Activated CD4-positive, alpha-beta T cell treated with anti-CD3 and anti-CD28 coated beads, Interleukin-2, amount 50 U/mL, for 16 hours (primary cell): ENCODE data around the gene SHC2.
"Not testable (repeated sequence)": the region's sequence is repeated elsewhere in the genome, so short reads cannot be mapped to it uniquely, and the experiment has no call there.

Experiments
- DNase-seq: peaks from one replicate; pipeline ENCODE4 v3.0.0-alpha.2; 2020

The SHC2 gene

DNA sequence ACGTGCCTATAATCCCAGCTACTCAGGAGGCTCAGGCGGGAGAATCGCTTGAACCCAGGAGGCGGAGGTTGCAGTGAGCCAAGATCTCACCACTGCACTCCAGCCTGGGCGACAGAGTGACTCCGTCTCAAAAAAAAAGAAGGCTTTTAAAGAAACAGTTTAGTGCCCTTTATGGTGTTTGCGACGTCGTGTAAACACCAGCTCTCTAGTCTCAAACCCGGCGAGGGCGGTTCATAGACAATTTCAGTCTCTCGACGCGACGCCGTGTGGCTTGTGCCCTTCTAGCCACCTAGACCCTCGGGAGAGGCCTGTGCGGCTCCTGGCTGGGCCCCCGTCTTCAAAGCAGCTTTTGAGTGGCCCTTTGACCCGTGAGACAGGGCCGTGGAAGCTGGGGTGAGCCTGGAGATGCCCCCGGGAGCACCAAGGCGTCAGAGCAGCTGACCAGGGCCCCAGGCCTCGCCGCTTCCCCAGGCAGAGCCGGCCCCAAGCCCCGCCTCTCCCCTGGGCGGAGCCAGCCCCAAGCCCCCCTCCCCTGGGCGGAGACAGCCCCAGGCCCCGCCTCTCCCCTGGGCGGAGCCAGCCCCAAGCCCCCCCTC is 30.4 kb upstream of the SHC2 start:
- DNase-seq: no peak

DNA sequence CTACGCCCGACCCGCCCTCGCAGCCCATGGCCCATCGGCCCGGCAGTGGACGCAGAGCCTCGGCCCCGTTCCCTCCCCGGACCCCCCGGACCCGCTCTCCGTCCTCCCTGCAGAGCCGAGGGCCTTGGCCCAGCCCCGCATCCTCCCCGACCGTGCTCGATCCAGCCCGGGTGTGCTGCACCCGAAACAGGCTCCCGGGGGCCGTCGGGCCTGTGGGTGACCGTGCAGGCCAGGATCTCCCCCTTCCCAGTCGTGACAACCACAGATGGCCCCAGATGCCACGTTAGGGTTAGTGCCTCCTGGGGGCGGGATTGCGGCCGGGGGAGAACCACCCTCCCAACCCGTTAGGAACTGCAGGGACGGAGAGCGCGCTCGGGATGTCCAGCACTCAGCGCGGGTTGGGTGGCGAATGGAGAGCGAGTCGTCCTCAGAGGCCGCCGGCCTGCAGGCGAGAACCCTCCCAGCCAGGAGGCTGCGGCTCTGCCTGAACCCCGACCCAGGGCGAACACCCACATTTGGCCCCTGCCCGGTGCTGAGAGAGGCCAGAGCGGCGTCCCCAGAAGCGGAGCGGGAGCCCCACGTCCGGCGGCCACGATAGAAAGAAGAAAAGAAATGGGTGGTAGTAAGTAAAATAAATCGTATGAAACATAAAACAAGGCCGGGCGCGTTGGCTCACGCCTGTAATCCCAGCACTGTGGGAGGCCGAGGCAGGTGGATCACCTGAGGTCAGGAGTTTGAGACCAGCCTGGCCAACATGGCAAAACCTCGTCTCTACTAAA is 28.8 kb upstream of the SHC2 start:
- no peak for DNase-seq

DNA sequence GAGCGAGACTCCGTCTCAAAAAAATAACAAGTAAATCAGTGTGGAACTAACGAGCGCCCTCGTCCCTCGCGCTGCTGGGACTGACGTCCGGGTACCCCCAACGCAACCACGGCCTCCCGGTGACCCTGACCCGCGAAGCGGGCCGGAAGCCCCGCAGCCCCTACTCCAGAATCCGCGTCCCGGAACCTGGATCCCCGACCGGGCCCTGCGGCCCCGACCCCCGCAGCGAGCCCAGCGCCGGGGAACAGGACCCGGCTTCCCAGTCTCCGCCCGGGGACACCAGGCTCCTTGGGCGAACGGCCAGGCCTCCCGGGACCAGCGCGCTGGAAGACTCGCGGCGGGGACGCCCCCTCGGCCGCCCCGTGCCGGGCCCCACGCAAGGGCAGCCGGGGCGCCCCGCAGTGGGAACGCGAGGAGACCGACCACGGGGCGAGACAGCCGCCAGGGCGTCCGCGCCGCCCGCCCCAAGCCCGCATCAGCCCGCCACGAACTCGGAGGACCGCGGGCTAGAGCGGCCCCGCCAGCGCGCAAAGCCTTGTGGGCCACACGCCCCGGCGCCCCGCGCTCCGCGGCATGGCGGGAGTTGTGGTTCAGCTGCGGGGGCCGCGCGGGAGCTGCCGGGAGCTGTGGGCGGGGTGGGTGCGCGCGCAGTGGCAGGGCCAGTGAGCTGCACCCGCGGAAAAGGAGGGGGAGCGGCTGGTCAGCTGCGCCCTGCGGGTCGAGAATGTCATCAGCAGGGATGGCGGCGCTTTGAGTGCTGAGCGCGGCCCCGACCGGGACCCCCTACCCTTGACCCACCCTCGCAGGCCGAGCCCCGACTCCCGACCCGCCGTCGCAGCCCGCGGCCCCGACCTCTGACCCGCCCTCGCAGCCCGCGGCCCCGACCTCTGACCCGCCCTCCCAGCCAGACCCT is 27.9 kb upstream of the SHC2 start:
- DNase-seq: peak; percentile 93

DNA sequence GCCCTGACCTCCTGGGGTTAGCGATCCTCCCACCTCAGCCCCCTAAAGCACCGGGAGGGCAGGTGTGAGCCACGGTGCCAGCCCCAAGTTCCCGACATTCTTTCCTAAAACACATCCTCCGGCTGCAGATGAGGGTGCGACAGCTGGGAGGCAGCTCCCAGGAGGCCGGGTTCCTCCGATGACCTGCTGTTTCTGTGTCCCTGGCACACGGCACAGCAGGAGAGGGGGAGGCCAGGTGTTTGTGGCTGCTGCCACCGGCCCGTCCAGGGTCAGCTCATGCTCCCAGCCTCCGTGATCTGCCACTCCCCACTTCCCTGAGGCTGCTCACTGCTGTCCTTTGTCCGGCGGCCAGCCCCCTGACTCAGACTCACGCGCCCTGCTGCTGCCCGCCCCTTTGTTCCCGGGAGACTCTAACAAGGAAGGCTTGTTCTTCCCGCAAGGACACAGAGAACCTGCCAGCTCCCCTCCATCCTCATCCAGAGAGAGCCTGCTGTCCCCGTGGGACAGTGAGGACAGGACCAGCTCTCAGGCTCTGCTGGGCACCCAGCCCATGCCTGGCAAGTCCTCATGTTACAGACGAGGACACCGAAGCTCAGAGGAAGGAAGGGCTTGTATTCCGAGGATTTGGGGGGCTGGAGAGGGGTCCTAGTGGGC is 24.9 kb upstream of the SHC2 start:
- DNase-seq: no peak

DNA sequence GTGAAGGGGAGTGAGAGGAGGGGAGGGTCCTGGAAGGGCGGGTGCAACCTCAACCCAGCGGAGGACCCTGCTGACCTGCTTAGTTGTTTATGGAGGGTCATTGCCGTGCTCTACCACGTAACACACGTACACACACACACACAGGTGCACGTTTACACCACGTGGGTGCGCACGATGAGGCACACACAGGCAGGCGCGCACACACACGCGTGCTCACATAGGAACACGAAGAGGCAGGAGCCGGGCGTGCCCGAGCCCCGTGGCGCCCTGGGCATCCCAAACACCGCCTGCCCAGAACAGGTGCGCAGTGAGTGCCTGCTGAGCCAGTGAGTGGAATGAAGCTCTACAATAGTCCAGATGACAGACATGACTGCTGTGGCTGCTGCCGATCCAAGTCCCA is 24.2 kb upstream of the SHC2 start:
- no peak for DNase-seq

DNA sequence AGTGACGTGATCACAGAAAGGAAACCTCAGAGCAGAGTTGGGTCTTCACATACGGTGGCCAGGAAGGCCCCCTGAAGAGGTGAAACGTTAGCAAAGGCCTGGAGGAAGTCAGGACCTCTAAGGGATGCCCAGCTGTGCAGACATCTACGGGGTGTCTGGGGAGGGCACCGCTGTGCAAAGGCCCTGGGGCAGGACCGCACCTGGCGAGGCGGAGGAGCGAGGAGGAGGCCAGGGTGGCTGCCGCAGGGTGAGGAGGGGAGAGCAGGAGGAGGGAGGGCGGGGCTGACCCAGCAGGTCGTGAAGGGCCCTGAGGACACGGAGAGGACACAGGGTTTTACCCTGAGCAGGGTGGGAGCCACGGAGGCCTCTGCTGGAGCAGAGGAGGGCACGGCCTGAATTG is 23.7 kb upstream of the SHC2 start:
- DNase-seq: no peak

DNA sequence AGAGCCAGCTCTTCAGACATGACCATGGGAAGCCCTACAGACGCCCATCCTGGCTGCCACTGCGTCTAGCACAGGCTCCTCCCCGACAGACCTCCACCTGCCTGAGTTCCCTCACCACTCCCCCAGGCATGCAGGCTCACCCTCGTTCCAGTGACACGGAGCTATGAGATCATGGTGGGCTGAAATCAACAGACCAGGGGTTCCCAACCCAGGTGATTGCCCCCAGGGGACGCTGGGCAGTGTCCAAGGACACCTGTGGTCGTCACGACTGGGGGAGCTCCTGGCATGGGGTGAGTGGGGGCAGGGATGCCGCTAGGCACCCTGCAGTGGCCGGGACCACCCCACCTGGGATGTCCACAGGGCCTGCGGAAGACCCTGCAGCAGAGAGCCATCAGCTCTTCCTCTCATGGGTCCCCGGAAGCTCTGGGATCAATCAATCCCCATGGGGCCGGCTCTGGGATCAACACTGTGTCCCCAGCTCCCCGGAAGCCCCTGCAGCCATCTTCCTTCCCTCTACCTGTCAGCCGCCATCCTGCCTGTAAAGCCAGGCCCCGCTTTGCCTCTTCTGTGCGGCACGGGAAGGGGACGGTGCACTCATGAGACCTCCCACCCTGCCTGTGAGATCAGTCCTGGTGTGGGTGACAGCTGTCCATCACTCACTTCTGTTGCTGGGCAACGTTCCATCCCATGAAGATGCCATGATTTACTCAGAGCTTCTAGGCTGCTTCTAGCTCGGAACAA is 22.7 kb upstream of the SHC2 start:
- DNase-seq: no peak

DNA sequence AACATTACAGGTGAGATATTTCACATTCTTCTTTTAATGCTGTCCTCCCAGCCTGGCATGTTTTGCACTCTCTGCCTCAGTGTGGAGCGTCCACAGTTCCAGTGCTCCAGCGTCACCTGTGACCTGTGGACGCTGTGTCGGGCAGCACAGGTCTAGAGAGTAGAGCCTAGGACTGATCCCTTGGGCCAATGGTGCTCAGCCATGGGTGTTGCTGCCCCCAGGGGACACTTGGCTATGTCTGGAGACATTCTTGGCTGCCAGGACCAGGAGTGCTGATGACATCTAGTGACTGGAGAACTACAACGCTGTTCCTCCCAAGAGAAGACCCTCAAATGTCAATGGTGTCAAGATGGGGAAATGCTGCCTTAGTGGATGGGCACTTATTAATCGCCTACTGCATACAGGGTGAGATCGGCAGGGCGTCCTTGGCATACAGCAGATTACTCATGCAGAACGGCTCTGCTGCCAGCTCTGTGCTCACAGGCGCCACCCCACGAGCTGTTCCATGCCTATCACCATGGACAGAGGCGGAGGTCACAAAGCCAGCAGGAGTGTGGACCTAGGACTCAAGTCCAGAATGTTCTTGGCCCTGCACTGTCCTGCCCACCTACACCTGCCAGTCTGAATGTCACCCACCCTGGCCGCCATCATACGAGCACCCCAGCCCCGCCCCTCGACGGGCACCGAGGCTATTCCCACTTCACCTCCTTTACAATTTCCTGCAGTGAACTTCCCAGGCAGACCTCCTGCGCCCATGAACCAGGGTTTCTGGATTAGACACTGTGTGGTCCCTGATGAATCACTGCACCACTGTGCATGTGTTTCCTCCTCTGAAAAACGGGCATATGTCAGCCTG is 21.6 kb upstream of the SHC2 start:
- DNase-seq: no peak

DNA sequence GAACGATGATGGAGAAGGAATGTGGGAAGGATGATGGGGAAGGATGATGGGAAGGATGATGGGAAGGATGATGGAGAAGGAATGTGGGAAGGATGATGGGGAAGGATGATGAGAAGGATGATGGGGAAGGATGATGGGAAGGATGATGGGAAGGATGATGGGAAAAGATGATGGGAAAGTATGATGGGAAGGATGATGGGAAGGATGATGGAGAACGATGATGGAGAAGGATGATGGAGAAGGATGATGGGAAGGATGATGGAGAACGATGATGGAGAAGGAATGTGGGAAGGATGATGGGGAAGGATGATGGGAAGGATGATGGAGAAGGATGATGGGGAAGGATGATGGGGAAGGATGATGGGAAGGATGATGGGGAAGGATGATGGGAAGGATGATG is 20.3 kb upstream of the SHC2 start:
- not testable (repeated sequence) for DNase-seq

DNA sequence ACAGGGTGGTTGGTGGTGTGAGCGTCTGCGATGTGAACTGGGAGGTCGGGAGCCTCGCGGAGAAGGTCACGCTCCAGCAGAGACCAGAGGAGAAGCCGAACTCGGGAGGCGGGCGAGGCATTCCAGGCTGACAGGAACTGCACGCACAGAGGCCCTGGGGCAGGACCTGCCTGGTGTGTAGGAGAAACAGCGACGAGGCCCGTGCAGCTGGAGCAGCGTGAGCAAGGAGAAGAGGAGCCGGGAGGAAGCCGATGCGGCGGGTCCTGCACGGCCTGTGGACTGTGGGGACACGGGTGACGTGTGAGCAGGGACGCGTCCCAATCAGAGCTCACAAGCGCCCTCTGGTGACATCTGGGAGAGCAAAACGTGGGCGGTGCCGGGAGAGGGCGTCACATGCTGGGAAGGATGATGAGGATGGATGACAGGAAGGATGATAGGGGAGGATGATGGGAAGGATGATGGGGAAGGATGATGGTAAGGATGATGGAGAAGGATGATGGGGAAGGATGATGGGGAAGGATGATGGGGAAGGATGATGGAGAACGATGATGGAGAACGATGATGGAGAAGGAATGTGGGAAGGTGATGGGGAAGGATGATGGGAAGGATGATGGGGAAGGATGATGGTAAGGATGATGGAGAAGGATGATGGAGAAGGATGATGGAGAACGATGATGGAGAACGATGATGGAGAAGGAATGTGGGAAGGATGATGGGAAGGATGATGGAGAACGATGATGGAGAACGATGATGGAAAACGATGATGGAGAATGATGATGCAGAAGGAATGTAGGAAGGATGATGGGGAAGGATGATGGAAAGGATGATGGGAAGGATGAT is 19.4 kb upstream of the SHC2 start:
- DNase-seq: no peak

DNA sequence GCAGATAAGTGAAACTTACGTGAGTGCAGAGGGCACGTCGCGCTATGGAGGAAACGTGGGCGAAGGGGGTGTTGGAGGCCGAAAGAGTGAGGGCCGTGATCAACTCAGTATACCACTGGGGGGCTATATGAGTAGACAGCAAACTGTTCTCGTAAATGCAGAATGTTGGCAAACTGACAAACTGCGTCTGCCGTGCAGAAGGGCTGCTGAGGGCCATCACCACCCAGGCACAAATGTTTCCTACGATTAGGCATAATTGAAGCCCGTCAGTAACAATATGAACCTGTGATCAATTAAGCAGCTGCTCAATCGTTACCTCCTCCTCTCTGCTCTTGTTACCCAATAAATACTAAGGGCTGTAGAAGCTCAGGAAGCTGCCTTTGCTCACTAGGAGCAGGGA is 18.1 kb upstream of the SHC2 start:
- no peak for DNase-seq

DNA sequence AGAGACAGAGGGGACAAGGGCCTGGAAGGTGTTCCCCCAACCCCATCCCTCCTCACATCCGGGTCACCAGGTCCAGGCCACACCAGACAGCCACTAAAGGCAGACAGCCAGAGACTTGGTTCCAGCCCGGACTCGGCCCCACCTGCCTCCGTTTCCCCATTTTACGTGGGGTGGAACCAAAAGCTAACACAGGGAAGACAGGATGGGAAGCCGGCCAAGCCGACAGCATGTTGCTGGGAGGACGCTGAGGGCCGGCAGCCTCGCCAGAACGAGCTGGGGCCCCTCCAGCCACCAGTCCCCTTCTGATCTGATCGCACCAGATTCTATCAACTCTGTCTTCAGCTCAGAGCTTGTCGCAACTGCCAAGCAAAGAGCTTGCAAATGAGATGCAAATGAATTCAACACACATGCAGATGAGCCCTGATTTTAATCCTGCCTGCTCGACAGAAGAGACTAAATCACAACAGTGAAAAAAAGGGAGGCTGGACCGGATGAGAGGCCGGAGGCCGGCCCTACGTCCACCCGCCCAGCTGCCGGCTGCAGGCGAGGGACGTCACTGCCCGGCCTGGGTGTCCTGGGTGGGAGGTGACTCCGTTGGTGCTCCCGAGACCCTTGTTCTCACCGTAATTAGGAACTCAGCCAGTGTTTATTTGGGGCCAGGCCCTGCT is 17.5 kb upstream of the SHC2 start:
- DNase-seq: no peak

DNA sequence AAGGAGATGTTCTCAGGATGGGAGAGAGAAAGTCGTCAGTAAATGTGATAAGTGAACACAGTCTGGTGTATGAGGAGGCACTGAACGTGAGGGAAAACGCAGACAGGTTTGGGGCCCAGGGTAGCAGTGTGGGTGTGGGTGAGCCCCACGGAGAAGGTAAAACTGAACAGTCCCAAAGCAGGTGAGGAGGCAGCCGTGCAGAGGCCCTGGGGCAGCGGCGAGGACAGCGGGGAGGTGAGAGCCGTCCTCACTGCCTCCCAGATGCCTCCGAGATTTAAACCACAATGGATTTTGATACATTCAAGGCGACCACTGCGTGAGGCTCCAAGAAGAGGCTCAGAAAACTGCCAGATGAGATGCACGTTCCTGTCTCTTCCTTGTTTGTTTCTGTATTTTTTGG is 14.5 kb upstream of the SHC2 start:
- no peak for DNase-seq

DNA sequence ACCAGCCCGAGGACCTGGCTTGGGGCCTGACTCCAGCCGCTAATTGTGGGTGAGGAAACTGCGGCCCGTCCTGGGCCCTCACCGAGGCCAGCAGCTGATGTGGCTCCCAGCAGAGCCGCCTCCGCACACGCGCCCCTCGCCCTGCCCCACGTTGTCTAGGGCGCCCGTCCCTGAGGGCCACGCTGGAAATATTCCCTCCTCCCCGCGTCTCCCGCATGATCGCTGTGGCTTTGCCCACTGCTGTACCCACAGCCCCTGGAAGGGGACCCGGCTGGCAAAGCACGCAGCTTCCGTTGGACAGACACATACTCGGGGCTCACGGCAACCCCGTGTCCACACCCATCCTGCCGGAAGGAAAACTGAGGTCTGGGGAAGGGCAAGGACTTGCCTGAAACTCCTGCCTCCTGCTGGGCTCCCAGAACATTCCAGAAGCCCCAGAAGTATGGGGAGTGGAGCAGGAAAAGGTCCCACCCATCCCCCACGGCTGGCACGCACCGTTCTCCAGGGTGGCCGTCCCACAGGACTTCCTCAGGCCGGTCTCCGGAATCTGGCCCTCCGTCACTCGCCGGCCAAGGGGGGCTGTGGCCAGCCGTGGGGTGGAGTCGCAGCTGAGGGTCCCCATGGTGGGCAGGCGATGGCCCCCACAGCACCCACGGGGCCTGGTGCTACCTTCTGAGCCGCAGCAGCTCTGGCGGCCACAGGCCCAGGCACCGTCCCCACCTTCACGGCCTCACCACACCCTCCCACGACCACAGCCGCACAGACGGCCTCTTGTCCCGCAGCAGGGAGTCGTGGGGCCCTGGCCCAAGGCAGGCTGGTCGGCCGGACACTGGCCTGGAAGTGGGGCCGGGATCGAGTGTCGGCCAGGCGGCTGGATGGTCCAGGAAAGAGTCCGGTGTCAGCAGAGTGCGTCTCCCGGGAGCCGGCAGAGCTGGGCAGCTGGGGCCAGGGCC is 13.6 kb upstream of the SHC2 start:
- DNase-seq: no peak

DNA sequence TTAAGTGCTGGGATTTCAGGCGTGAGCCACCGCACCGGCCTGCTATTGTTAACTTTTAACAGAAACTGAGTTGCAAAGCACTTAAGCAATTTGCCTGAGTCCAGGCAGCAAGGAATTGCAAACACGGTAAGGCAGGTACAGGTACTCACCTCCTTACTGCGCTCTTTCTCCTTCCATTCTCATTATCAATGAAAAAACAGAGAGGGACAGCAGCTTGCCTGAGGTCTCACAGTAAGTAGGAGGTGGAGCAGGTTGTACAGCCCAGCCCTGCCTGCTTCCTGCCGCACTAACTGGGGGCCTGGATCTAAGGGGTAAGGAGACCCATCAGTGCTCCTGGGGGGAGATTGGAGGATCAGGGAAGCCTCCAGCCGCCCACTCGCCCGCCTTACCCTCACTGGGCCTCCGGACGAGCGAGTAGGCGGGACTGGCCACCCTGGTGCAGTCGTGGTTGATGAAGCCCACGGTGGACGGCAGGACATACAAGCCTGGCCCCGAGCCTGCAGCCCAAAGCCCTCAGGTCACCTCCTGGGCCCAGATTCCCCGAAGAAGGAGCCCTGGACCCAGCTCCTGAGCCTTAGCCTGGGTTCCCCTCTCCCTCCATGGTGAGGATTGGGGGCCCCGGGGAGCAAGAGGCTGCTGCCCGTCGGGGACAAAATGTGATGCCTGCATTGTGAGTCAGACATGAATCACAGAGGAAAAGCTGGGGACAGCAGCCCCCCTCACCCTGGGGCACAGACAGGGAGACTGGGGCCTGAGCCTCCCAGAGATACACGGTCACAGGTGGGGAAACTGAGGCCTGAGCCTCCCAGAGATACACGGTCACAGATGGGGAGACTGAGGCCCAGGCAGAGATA is 11.4 kb upstream of the SHC2 start:
- no peak for DNase-seq

DNA sequence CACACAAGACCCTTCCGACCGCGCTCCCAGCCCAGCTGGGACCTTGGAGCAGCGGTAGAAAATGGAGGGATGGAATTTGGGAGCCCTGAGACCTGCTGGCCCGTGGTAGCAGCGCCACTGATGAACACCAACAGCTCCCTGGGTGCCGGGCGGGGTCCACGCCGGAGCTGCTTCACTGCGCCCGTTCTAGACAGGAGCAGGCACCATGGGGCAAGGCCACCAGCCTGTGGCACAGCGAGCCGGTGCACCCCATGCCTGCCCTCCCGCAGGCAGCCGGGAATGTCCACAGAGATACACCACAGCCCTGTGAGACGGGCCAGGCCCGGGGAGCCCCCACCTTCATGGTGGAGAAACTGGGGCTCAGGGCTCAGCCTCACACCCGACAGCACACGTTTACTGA is 9.9 kb upstream of the SHC2 start:
- DNase-seq: no peak

DNA sequence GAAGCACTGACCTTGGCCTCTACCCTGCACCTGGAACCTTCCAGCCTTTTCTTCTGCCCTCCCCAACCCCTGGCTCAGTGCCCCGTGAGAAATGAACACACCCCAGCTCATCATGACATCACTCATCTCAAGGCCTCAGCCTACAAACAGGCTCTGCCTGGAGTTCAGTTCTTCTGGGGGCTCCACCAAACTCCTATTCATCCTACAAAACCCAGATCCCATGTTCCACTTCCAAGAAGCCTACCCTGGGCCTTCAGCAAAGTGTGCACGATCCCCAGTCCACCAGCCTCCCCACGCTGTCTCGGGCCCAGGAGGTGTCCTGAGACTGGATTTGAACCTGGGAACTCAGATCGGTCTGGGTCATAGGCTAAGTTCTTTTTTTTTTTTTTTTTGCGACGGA is 9.0 kb upstream of the SHC2 start:
- DNase-seq: no peak
